ENCODE results near the gene ZC3H12D.

ZC3H12D gene

GRCh38 chr6:149483334-149483725 is 1.5 kb downstream of the ZC3H12D start:
- no peak for TF ChIP-seq CTCF (IDR thresholded peaks at IDR 0.05; ENCODE audit: low read depth, low read length)
- H3K4me3 ChIP-seq (ENCODE audit: low read depth, low read length): no peak overlapping the region

- no peak for TF ChIP-seq CTCF (IDR thresholded peaks at IDR 0.05; ENCODE audit: low read depth, low read length)
- H3K4me3 ChIP-seq (ENCODE audit: low read depth, low read length): no peak overlapping the region
These were observed 2.1 kb downstream of the ZC3H12D start for GRCh38 chr6:149482545-149483333.

GRCh38 chr6:149480502-149481280 is 4.1 kb downstream of the ZC3H12D start:
- H3K4me3 ChIP-seq (ENCODE audit: low read depth, low read length): no peak overlapping the region
- no peak for TF ChIP-seq CTCF (IDR thresholded peaks at IDR 0.05; ENCODE audit: low read depth, low read length)

- TF ChIP-seq CTCF (IDR thresholded peaks at IDR 0.05; ENCODE audit: low read depth, low read length): no peak
- H3K4me3 ChIP-seq (ENCODE audit: low read depth, low read length): no peak overlapping the region
These were observed 6.0 kb downstream of the ZC3H12D start for GRCh38 chr6:149478631-149479314.

GRCh38 chr6:149477544-149477943 is 7.3 kb downstream of the ZC3H12D start:
- TF ChIP-seq CTCF (IDR thresholded peaks at IDR 0.05; ENCODE audit: low read depth, low read length): no peak
- no peak overlapping the region for H3K4me3 ChIP-seq (ENCODE audit: low read depth, low read length)

- no peak overlapping the region for H3K4me3 ChIP-seq (ENCODE audit: low read depth, low read length)
- no peak for TF ChIP-seq CTCF (IDR thresholded peaks at IDR 0.05; ENCODE audit: low read depth, low read length)
These were observed 7.9 kb downstream of the ZC3H12D start for GRCh38 chr6:149476789-149477455.
